MCF 10A (cell line): Measurements from ENCODE around the gene DDX1. TPM values are rescaled to one million over a fixed set of nuclear protein-coding genes. Genes with fewer than 3 reads are reported as not detected.

ENCODE experiments used
- BruUV-seq: library from RNA; stranded (reverse); fragments of 400-500 nt; replicated peaks from 2 replicates; lab custom pipeline; 2021; lab: Mats Ljungman, UMichigan
- CTCF ChIA-PET: fragments of 300-600 bp; sonication (Branson Sonifier 250); formaldehyde crosslinking; extraction: SDS; loops from one replicate; lab custom pipeline; 2021; ENCODE audit warnings: antibody characterized with exemption, inconsistent platforms; lab: Yijun Ruan, JAX
- POLR2A ChIA-PET: fragments of 300-600, 350-650 bp; sonication (Branson Sonifier 250); formaldehyde crosslinking; extraction: SDS; loops from one replicate; lab custom pipeline; 2020; ENCODE audit warnings: antibody characterized with exemption, inconsistent platforms; lab: Yijun Ruan, JAX
- DNase-seq: peaks from one replicate; pipeline ENCODE4 v3.0.0-alpha.2; 2018; ENCODE audit not compliant: unreplicated experiment
- H3K27ac Mint-ChIP-seq: one replicate; pipeline ENCODE4 v1.8.0; 2022; ENCODE audit warnings: mild to moderate bottlenecking, low read depth, mixed read lengths; ENCODE audit not compliant: unreplicated experiment
- H3K27me3 Mint-ChIP-seq: one replicate; pipeline ENCODE4 v1.8.0; 2022; ENCODE audit warnings: mixed read lengths; ENCODE audit not compliant: insufficient read depth, unreplicated experiment
- H3K36me3 Mint-ChIP-seq: one replicate; pipeline ENCODE4 v1.8.0; 2022; ENCODE audit warnings: mild to moderate bottlenecking, moderate library complexity, mixed read lengths; ENCODE audit not compliant: insufficient read depth, unreplicated experiment
- H3K4me1 Mint-ChIP-seq: one replicate; pipeline ENCODE4 v1.8.0; 2022; ENCODE audit warnings: mixed read lengths; ENCODE audit not compliant: insufficient read depth, unreplicated experiment
- H3K4me3 Mint-ChIP-seq: one replicate; pipeline ENCODE4 v1.8.0; 2022; ENCODE audit warnings: mild to moderate bottlenecking, moderate library complexity, mixed read lengths; ENCODE audit not compliant: unreplicated experiment
- H3K9me3 Mint-ChIP-seq: one replicate; pipeline ENCODE4 v1.8.0; 2022; ENCODE audit warnings: mixed read lengths; ENCODE audit not compliant: unreplicated experiment
- intact Hi-C: fragments of 100-400 bp; cut with micrococcal nuclease; formaldehyde crosslinking; loops from 2 replicates; pipeline ENCODE4 v1.14.1; 2022
- total RNA-seq: library from RNA; stranded (reverse); gene quantifications from 2 replicates; pipeline ENCODE4 v1.2.3, GENCODE V29; 2022
- TF ChIP-seq, protein P1 (sequence below): fragments of 200-600 bp; IDR thresholded peaks from one replicate; pipeline ENCODE4 v1.8.0; 2022; ENCODE audit warnings: antibody characterized with exemption, mild to moderate bottlenecking; ENCODE audit not compliant: unreplicated experiment

Gene DDX1
- total RNA-seq, 1 experiment from 2014 or later: 119 TPM

DNA sequence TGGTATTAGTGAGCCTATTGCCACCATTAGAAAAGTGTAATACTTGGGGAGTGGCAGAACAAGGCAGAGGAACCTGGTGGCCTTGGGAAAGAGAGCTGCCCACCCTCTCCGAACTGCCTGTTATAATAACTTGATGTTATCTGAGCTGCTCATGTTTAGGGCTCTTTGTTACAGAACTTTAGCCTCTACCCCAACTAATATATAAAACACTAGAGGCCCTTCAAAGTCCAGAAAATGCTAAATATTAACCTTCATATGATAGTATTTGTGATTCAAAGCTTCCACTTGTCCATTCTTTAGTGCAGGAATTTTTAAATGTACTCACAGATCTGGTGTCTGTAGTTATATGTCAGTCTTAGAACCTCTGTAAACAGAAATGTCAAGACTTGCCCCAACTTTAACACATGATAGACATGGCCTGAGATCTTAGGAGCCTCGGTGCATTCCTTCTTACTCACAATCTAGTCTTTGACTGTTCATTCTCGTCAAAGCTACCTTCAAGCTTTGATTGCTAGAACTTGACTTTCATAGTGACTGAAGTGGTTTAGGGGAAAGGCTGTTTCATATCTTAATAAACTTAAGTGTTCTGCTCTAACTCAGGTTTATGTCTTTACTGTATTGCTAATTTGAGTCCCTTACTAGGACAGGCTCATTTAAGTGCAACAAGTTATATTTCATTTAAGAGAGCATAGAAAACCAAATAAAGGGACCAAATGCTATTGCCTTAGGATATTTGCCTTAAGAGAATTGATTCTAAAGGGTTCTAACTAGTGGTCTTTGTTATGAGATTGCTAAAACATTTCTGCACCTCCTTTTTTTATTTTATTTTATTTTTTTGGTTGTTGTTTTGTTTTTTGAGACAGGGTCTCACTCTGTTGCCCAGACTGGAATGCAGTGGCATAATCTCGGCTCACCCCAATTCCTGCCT is 41.6 kb downstream of the DDX1 start:
- ChIA-PET CTCF (interaction anchor here (0.6 to 1.0 kb wide), 4 partner anchors 12 to 976 kb away, joined by 3 to 4 read pairs (median 3); no protein-coding TSS in a partner anchor), POLR2A (no interaction called here)
- Mint-ChIP-seq H3K36me3 (peaks cover 66% of the 10 kb centered on the region), H3K4me1 (no peaks in the 10 kb centered on the region), H3K4me3 (no peak overlapping the region), H3K27ac (no peak overlapping the region), H3K9me3 (no peaks in the 10 kb centered on the region), H3K27me3 (no peaks in the 10 kb centered on the region)
- intact Hi-C loops: loop anchor here (10.0 kb wide), 1 partner anchor 1121 kb away; no protein-coding TSS in a partner anchor
- BruUV-seq: no TSS peak
- TF ChIP-seq, protein P1, sequence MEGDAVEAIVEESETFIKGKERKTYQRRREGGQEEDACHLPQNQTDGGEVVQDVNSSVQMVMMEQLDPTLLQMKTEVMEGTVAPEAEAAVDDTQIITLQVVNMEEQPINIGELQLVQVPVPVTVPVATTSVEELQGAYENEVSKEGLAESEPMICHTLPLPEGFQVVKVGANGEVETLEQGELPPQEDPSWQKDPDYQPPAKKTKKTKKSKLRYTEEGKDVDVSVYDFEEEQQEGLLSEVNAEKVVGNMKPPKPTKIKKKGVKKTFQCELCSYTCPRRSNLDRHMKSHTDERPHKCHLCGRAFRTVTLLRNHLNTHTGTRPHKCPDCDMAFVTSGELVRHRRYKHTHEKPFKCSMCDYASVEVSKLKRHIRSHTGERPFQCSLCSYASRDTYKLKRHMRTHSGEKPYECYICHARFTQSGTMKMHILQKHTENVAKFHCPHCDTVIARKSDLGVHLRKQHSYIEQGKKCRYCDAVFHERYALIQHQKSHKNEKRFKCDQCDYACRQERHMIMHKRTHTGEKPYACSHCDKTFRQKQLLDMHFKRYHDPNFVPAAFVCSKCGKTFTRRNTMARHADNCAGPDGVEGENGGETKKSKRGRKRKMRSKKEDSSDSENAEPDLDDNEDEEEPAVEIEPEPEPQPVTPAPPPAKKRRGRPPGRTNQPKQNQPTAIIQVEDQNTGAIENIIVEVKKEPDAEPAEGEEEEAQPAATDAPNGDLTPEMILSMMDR: no peak
- no peak for DNase-seq

DNA sequence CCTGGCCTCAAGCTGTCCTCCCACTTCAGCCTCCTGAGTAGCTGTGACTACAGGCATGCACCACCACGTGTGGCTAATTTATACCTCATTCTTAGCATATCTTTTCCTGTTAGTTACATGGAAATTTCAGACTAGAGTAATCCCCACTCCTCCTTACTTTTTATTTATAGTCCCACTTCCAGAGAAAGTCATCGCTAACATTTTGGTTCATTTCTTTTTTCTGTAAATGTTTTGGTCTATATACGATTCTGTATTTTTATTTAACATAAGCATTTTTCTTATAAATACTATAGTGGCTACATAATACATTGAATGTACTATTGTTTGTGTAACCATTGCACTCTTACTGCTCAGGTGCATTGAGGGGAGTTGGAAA is 42.3 kb downstream of the DDX1 start:
- no peaks in the 10 kb centered on the region for H3K4me1 Mint-ChIP-seq
- ChIA-PET POLR2A (interaction anchor here (1.4 kb wide), 1 partner anchor 10 kb away, joined by 3 read pairs; no protein-coding TSS in a partner anchor), CTCF (interaction anchor here (0.7 kb wide), 1 partner anchor 535 kb away, joined by 3 read pairs; no protein-coding TSS in a partner anchor)
- no peak overlapping the region for H3K27ac Mint-ChIP-seq
- peaks cover 63% of the 10 kb centered on the region for H3K36me3 Mint-ChIP-seq
- no peak overlapping the region for H3K4me3 Mint-ChIP-seq
- no TSS peak for BruUV-seq
- no peak for DNase-seq
- TF ChIP-seq, protein P1: no peak
- H3K27me3 Mint-ChIP-seq: no peaks in the 10 kb centered on the region
- intact Hi-C loops: loop anchor here (10.0 kb wide), 1 partner anchor 1121 kb away; no protein-coding TSS in a partner anchor
- no peaks in the 10 kb centered on the region for H3K9me3 Mint-ChIP-seq

DNA sequence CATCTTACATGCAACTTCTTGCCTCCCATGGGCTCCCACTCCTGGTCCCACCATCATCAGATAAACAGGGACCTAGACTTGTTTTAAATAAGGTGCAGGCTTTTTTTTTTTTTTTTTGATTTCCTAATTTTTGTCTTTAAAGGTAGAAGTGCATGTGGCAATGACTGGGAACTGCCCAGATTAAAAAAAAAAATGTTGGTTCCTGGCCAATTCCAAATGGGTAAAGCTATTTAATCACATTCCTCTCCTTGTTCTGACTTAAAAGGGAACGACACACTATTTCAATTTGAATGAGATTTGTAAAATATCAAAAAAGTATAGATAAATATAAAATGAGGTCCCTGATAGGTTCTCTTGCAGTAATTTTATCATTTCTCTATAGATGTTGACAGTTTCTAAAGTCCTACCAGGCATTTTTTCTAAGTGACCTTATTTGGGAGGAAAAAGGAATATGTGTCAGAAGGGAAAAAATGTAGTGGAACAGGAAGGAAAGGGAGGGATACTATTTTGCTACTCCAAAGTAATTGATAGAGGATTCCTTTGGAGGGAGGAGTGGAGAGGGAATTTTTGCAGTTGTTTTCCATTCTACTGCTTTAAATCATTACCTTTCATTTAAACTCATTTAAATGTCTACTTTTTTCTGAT is 43.3 kb downstream of the DDX1 start:
- intact Hi-C loops: loop anchor here (5.0 to 10.0 kb wide), 4 partner anchors 97 to 1120 kb away; no protein-coding TSS in a partner anchor
- Mint-ChIP-seq H3K4me3 (no peak overlapping the region), H3K9me3 (no peaks in the 10 kb centered on the region), H3K27ac (no peak overlapping the region), H3K36me3 (peaks cover 55% of the 10 kb centered on the region), H3K4me1 (no peaks in the 10 kb centered on the region), H3K27me3 (no peaks in the 10 kb centered on the region)
- ChIA-PET POLR2A (interaction anchor here (0.6 to 1.4 kb wide), 4 partner anchors 11 to 327 kb away, joined by 3 read pairs; no protein-coding TSS in a partner anchor), CTCF (interaction anchor here (0.6 to 3.6 kb wide), 5 partner anchors 43 to 974 kb away, joined by 3 to 20 read pairs (median 5); partner anchors contain the start of genes DDX1 and MYCN)
- TF ChIP-seq, protein P1: no peak
- no TSS peak for BruUV-seq
- no peak for DNase-seq
